CD14-positive monocyte (primary cell): ENCODE data around the gene TRMT112. TPM values are rescaled to one million over a fixed set of nuclear protein-coding genes. Genes with fewer than 3 reads are reported as not detected.
A peak's percentile ranks its signal among the peaks of the same experiment; 100 is the strongest.

ENCODE experiments used
- DNase-seq, 3 donors: peaks; one replicate each; pipeline ENCODE4 v3.0.0-alpha.2; 2011 to 2022
- H2AFZ ChIP-seq: 2 replicates; pipeline ENCODE4 v1.6.0; 2012; ENCODE audit warnings: mild to moderate bottlenecking, low read depth, low read length, inconsistent platforms; ENCODE audit not compliant: insufficient read depth, poor library complexity, severe bottlenecking
- H3K27ac ChIP-seq, 2 donors: 1 replicate in 1 of 2; 2 replicates in 1 of 2; pipeline ENCODE4 v1.5.1; 2012 to 2013; ENCODE audit warnings: low read length in 2 of 2, control low read depth in 1 of 2, inconsistent platforms in 1 of 2, low read depth in 1 of 2, mild to moderate bottlenecking in 1 of 2
- H3K27me3 ChIP-seq, 2 donors: one replicate each; pipeline versions ENCODE4 v1.6.0 to v1.6.1; 2011 to 2013; ENCODE audit warnings: low read length in 2 of 2; ENCODE audit not compliant: control insufficient read depth in 2 of 2, insufficient read depth in 2 of 2
- H3K36me3 ChIP-seq, 2 donors: replicated peaks in 1 of 2; 1 replicate in 1 of 2; 2 replicates in 1 of 2; pipeline versions ENCODE4 v1.5.1 to v1.6.1; 2012 to 2013; ENCODE audit warnings: low read length in 2 of 2, control low read depth in 1 of 2, inconsistent platforms in 1 of 2, mild to moderate bottlenecking in 1 of 2; ENCODE audit not compliant: insufficient read depth in 2 of 2, control insufficient read depth in 1 of 2
- H3K4me1 ChIP-seq, 2 donors: 1 replicate in 1 of 2; 2 replicates in 1 of 2; pipeline versions ENCODE4 v1.5.1 to v1.6.1; 2012 to 2013; ENCODE audit warnings: low read length in 2 of 2, control low read depth in 1 of 2, inconsistent platforms in 1 of 2, mild to moderate bottlenecking in 1 of 2, moderate library complexity in 1 of 2; ENCODE audit not compliant: insufficient read depth in 2 of 2, control insufficient read depth in 1 of 2
- H3K4me2 ChIP-seq: replicated peaks from 2 replicates; pipeline ENCODE3; 2012; ENCODE audit warnings: low read length, moderate library complexity, mild to moderate bottlenecking; ENCODE audit not compliant: poor library complexity, severe bottlenecking; ENCODE audit errors: extremely low read depth
- H3K4me3 ChIP-seq, 3 experiments: fragments of 200-600 bp in 1 of 3; sonication (generic) in 1 of 3; replicated peaks in 1 of 3; 1 replicate in 2 of 3; 2 replicates in 1 of 3; pipeline ENCODE4 v1.5.1; 2011 to 2013; ENCODE audit warnings: low read length in 3 of 3, mild to moderate bottlenecking in 3 of 3, control low read depth in 2 of 3, low read depth in 2 of 3, inconsistent platforms in 1 of 3, moderate library complexity in 1 of 3
- H3K79me2 ChIP-seq: 2 replicates; pipeline ENCODE4 v1.6.0; 2012; ENCODE audit warnings: mild to moderate bottlenecking, control low read depth, inconsistent platforms, low read length, moderate library complexity; ENCODE audit not compliant: insufficient read depth
- H3K9ac ChIP-seq: 2 replicates; pipeline ENCODE4 v1.6.0; 2017; ENCODE audit warnings: low read length, mild to moderate bottlenecking; ENCODE audit not compliant: insufficient read depth, poor library complexity, severe bottlenecking
- H3K9me3 ChIP-seq, 2 donors: replicated peaks in 1 of 2; 1 replicate in 1 of 2; 2 replicates in 1 of 2; pipeline versions ENCODE4 v1.5.1 to v1.6.1; 2012 to 2013; ENCODE audit warnings: low read length in 2 of 2, control low read depth in 1 of 2; ENCODE audit not compliant: control insufficient read depth in 1 of 2, insufficient read depth in 1 of 2
- H4K20me1 ChIP-seq: 2 replicates; pipeline ENCODE4 v1.6.0; 2012; ENCODE audit warnings: mild to moderate bottlenecking, low read length, control low read depth, moderate library complexity; ENCODE audit not compliant: insufficient read depth
- H3K27ac Mint-ChIP-seq, 7 donors: one replicate each; pipeline ENCODE4 v1.8.0; 2020; ENCODE audit warnings: mild to moderate bottlenecking in 7 of 7, mixed read lengths in 7 of 7, moderate library complexity in 6 of 7, inconsistent platforms in 2 of 7
- H3K27me3 Mint-ChIP-seq, 3 donors: one replicate each; pipeline ENCODE4 v1.8.0; 2021 to 2022; ENCODE audit warnings: low read depth in 3 of 3, mild to moderate bottlenecking in 3 of 3, mixed read lengths in 3 of 3, moderate library complexity in 3 of 3, inconsistent platforms in 1 of 3
- H3K36me3 Mint-ChIP-seq, 2 donors: one replicate each; pipeline ENCODE4 v1.8.0; 2020; ENCODE audit warnings: mixed read lengths in 2 of 2, inconsistent platforms in 1 of 2, mild to moderate bottlenecking in 1 of 2
- H3K4me1 Mint-ChIP-seq: one replicate; pipeline ENCODE4 v1.8.0; 2020; ENCODE audit warnings: mild to moderate bottlenecking, mixed read lengths
- H3K4me3 Mint-ChIP-seq, 2 donors: one replicate each; pipeline ENCODE4 v1.8.0; 2020; ENCODE audit warnings: mild to moderate bottlenecking in 2 of 2, mixed read lengths in 2 of 2, moderate library complexity in 1 of 2
- H3K9me3 Mint-ChIP-seq, 7 donors: one replicate each; pipeline ENCODE4 v1.8.0; 2020 to 2022; ENCODE audit warnings: mixed read lengths in 7 of 7, mild to moderate bottlenecking in 6 of 7, moderate library complexity in 6 of 7, inconsistent platforms in 2 of 7
- CTCF ChIP-seq: fragments of 200-600 bp; IDR thresholded peaks from one replicate; pipeline ENCODE4 v1.8.0; 2022; ENCODE audit warnings: antibody characterized with exemption, mild to moderate bottlenecking
- WGBS: methylation state at CpG from one replicate; pipeline ENCODE4 v1.1.5; 2013; ENCODE audit warnings: missing lambda C conversion rate; ENCODE audit not compliant: insufficient coverage; 5-methylcytosine and 5-hydroxymethylcytosine counted together
- intact Hi-C, 2 donors: fragments of 100-400 bp; cut with micrococcal nuclease; formaldehyde crosslinking; loops; one replicate each; pipeline versions ENCODE4 v1.15.0 to v1.15.1; 2023
- polyA plus RNA-seq, 3 donors: library from polyadenylated mRNA; depleted of rRNA in 1 of 3; unstranded in 2 of 3; stranded (reverse) in 1 of 3; fragments of 300-500 nt in 2 of 3; fragments of >200 nt in 1 of 3; fragmentation: Illumina TruSeq in 2 of 3; gene quantifications; 1 replicate in 2 of 3; 2 replicates in 1 of 3; pipeline ENCODE4 v1.2.3, GENCODE V29; 2012 to 2021

TRMT112 gene
- polyA plus RNA-seq, 3 donors, result 162 to 298 (median 254) TPM

DNA sequence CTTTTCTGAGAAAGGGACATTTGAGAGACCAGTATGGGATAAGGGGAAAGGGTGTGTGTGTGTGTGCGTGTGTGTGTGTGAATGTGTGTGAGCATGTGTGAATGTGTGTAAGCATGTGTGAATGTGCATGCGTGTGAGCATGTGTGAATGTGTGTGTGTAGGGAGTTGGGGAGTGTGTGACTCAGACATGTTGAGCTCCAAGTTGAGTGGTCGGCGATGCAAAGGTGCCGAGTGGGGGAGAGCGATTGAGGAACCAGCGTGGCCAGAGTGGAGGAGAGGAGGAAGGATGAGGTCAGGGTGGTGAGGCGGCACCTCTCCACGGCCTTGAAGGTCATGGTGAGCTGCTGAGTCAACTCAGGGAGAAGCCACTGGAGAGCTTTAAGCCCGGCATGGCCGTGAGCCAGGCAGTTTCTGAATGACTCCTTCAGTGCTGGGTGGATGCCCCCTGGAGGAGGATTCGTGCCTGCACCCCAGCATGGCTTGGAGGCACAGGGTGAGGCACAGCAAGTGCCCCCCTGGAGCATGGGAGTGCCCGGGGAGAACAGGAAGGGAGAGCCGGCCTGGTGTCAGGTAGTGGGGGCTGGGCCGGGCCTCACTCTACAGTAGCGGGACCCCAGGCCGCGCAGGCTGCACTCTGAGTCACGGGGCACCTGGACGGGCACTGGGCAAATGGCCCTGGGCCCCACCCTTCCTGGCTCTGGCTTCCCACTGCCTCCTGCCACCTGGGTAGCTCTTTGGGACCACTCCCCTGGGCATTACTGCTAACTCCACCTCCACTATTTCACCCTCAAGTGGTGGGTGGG lies 14.4 kb upstream of the TRMT112 start:
- WGBS, result 9% methylated on average over 14 of the region's 20 CpGs
- Mint-ChIP-seq H3K27me3 (peaks cover 0 to 5% (median 0%) of the 10 kb centered on the region in 3 donors), H3K4me1 (peaks cover 39% of the 10 kb centered on the region), H3K27ac (peak overlapping the region; percentile 57 to 89 (median 82)), H3K36me3 (peaks cover 2 to 8% of the 10 kb centered on the region in 2 donors), H3K9me3 (peaks cover 0 to 7% (median 3%) of the 10 kb centered on the region in 7 donors), H3K4me3 (peak overlapping the region in 1 of 2 donors; percentile 77)
- no peaks in the 10 kb centered on the region for H3K9me3 ChIP-seq
- H4K20me1 ChIP-seq, result no peaks in the 10 kb centered on the region
- peak overlapping the region; percentile 52 for H2AFZ ChIP-seq
- H3K9ac ChIP-seq, result no peak overlapping the region
- H3K4me2 ChIP-seq, result peak overlapping the region; percentile 60
- no peaks in the 10 kb centered on the region for H3K36me3 ChIP-seq
- H3K4me1 ChIP-seq, result peaks cover 32 to 37% of the 10 kb centered on the region in 2 donors
- peak overlapping the region; percentile 46 to 53 for H3K27ac ChIP-seq
- peak; percentile 94 for TF ChIP-seq CTCF
- intact Hi-C loops, result loop anchor here in 1 of 2 donors (2.0 kb wide), 1 partner anchor 13 kb away; the partner anchor contains the start of gene PRDX5
- peak overlapping the region in 1 of 3 experiments; percentile 52 for H3K4me3 ChIP-seq
- peak; percentile 94 to 99 (median 99) for DNase-seq
- no peaks in the 10 kb centered on the region for H3K79me2 ChIP-seq
- no peaks in the 10 kb centered on the region for H3K27me3 ChIP-seq

GRCh38 chr11:64330888-64331287 lies 13.5 kb upstream of the TRMT112 start:
- no peak for DNase-seq
- intact Hi-C loops, result no loop called here
- H2AFZ ChIP-seq, result no peak overlapping the region
- no peaks in the 10 kb centered on the region for H3K9me3 ChIP-seq
- Mint-ChIP-seq H3K27me3 (peaks cover 0 to 8% (median 0%) of the 10 kb centered on the region in 3 donors), H3K4me1 (peaks cover 37% of the 10 kb centered on the region), H3K27ac (peak overlapping the region in 4 of 7 donors; percentile 30 to 89 (median 81)), H3K36me3 (peaks cover 2 to 8% of the 10 kb centered on the region in 2 donors), H3K4me3 (no peak overlapping the region), H3K9me3 (peaks cover 0 to 7% (median 3%) of the 10 kb centered on the region in 7 donors)
- TF ChIP-seq CTCF, result no peak
- no peaks in the 10 kb centered on the region for H4K20me1 ChIP-seq
- no peaks in the 10 kb centered on the region for H3K27me3 ChIP-seq
- H3K4me2 ChIP-seq, result no peak overlapping the region
- no peak overlapping the region for H3K9ac ChIP-seq
- WGBS, result 92% methylated on average over 10 of the region's 11 CpGs
- H3K36me3 ChIP-seq, result no peaks in the 10 kb centered on the region
- H3K27ac ChIP-seq, result no peak overlapping the region
- H3K4me3 ChIP-seq, result no peak overlapping the region
- no peaks in the 10 kb centered on the region for H3K79me2 ChIP-seq
- H3K4me1 ChIP-seq, result peaks cover 32 to 37% of the 10 kb centered on the region in 2 donors
